ENCODE data around the gene ZBTB20. TPM values are rescaled to one million over a fixed set of nuclear protein-coding genes. Genes with fewer than 3 reads are reported as not detected.

Gene ZBTB20
- total and polyA plus RNA-seq, 8 donors = 0.15 to 149 (median 38.5) TPM

- Histone ChIP-seq H3K4me3 (no peak overlapping the region), H3K27ac (no peak overlapping the region), H3K9me3 (no peaks in the 10 kb centered on the region), H3K4me1 (peaks cover 0 to 25% (median 14%) of the 10 kb centered on the region in 4 donors), H3K27me3 (no peaks in the 10 kb centered on the region), H3K36me3 (no peaks in the 10 kb centered on the region)
- TF ChIP-seq POLR2A (IDR thresholded peaks at IDR 0.05) (no peak), EP300 (IDR thresholded peaks at IDR 0.05) (no peak), CTCF (IDR thresholded peaks at IDR 0.05) (no peak), POLR2AphosphoS5 (IDR thresholded peaks at IDR 0.05) (no peak)
- no peak for DNase-seq
- intact Hi-C loops (cut with DNase I; ENCODE audit: low total_unique reads) = no loop called here
Measured at GRCh38 chr3:115141033-115141757, 5.9 kb downstream of the ZBTB20 start.

- intact Hi-C loops (cut with DNase I; ENCODE audit: low total_unique reads) = no loop called here
- TF ChIP-seq POLR2A (IDR thresholded peaks at IDR 0.05) = no peak
- no peak for TF ChIP-seq POLR2AphosphoS5 (IDR thresholded peaks at IDR 0.05)
- no peak for TF ChIP-seq CTCF (IDR thresholded peaks at IDR 0.05)
- no peaks in the 10 kb centered on the region for H3K27me3 ChIP-seq
- H3K36me3 ChIP-seq = no peaks in the 10 kb centered on the region
- no peak overlapping the region for H3K27ac ChIP-seq
- no peak overlapping the region for H3K4me3 ChIP-seq
- H3K9me3 ChIP-seq = no peaks in the 10 kb centered on the region
- 86 to 100% (median 90%) methylated on average over 1 of the region's 1 CpG for WGBS, 5 donors
- H3K4me1 ChIP-seq = peaks cover 0 to 9% (median 5%) of the 10 kb centered on the region in 4 donors
- DNase-seq = no peak
Measured at GRCh38 chr3:115139072-115139471, 8.0 kb downstream of the ZBTB20 start.

- H3K27me3 ChIP-seq = no peaks in the 10 kb centered on the region
- no peak for DNase-seq
- no peak overlapping the region for H3K4me3 ChIP-seq
- TF ChIP-seq POLR2A (IDR thresholded peaks at IDR 0.05) = no peak
- no peak for TF ChIP-seq EP300 (IDR thresholded peaks at IDR 0.05)
- TF ChIP-seq CTCF (IDR thresholded peaks at IDR 0.05) = no peak
- TF ChIP-seq POLR2AphosphoS5 (IDR thresholded peaks at IDR 0.05) = no peak
- 91 to 96% (median 93%) methylated on average over 5 of the region's 5 CpGs for WGBS, 5 donors
- intact Hi-C loops (cut with DNase I; ENCODE audit: low total_unique reads) = no loop called here
- peaks cover 0 to 4% (median 0%) of the 10 kb centered on the region in 4 donors for H3K4me1 ChIP-seq
- no peaks in the 10 kb centered on the region for H3K36me3 ChIP-seq
- no peak overlapping the region for H3K27ac ChIP-seq
- no peaks in the 10 kb centered on the region for H3K9me3 ChIP-seq
Measured at GRCh38 chr3:115134648-115135347, 12.3 kb downstream of the ZBTB20 start.

- WGBS, 5 donors = 74 to 81% (median 78%) methylated on average over 3 of the region's 3 CpGs
Measured at GRCh38 chr3:115127208-115127607, 19.9 kb downstream of the ZBTB20 start.

More at GRCh38 chr3:115127208-115127607, 19.9 kb downstream of the ZBTB20 start:
- Histone ChIP-seq H3K9me3 (no peaks in the 10 kb centered on the region), H3K27me3 (no peaks in the 10 kb centered on the region), H3K4me3 (no peak overlapping the region), H3K36me3 (no peaks in the 10 kb centered on the region), H3K27ac (no peak overlapping the region), H3K4me1 (no peaks in the 10 kb centered on the region)
- no peak for DNase-seq
- TF ChIP-seq POLR2AphosphoS5 (IDR thresholded peaks at IDR 0.05) (no peak), POLR2A (IDR thresholded peaks at IDR 0.05) (no peak), EP300 (IDR thresholded peaks at IDR 0.05) (no peak), CTCF (IDR thresholded peaks at IDR 0.05) (no peak)
- intact Hi-C loops (cut with DNase I; ENCODE audit: low total_unique reads) = no loop called here

Data from stomach (tissue), 9 donors.